Neural crest cell (in vitro differentiated cells): ENCODE results near the gene LAMB4. TPM values are rescaled to one million over a fixed set of nuclear protein-coding genes. Genes with fewer than 3 reads are reported as not detected.

ENCODE experiments used
- DNase-seq: peaks from one replicate; pipeline ENCODE4 v3.0.0; 2021; ENCODE audit warnings: low read depth, mixed read lengths, low spot score
- H3K27ac Mint-ChIP-seq: one replicate; pipeline ENCODE4 v1.8.0; 2021; ENCODE audit warnings: mild to moderate bottlenecking, mixed read lengths; ENCODE audit not compliant: unreplicated experiment
- H3K27me3 Mint-ChIP-seq: 2 replicates; pipeline ENCODE4 v1.8.0; 2021; ENCODE audit warnings: low read depth, mild to moderate bottlenecking, mixed read lengths
- H3K36me3 Mint-ChIP-seq: 2 replicates; pipeline ENCODE4 v1.8.0; 2021; ENCODE audit warnings: low read depth, mild to moderate bottlenecking, mixed read lengths
- H3K4me1 Mint-ChIP-seq: 2 replicates; pipeline ENCODE4 v1.8.0; 2021; ENCODE audit warnings: mixed read lengths
- H3K4me3 Mint-ChIP-seq: one replicate; pipeline ENCODE4 v1.8.0; 2021; ENCODE audit warnings: mild to moderate bottlenecking, mixed read lengths
- H3K9me3 Mint-ChIP-seq: 2 replicates; pipeline ENCODE4 v1.8.0; 2021; ENCODE audit warnings: mixed read lengths
- CTCF ChIP-seq: fragments of 200-600 bp; sonication (generic); conservative IDR thresholded peaks from 2 replicates; pipeline ENCODE4 v1.5.0; 2021; ENCODE audit warnings: antibody characterized with exemption, mild to moderate bottlenecking
- total RNA-seq: library from RNA; stranded (reverse); gene quantifications from 2 replicates; pipeline ENCODE4 v1.2.1, GENCODE V29; 2021

LAMB4 gene
- total RNA-seq, 1 donor from 2014 or later = 0.16 TPM

DNA sequence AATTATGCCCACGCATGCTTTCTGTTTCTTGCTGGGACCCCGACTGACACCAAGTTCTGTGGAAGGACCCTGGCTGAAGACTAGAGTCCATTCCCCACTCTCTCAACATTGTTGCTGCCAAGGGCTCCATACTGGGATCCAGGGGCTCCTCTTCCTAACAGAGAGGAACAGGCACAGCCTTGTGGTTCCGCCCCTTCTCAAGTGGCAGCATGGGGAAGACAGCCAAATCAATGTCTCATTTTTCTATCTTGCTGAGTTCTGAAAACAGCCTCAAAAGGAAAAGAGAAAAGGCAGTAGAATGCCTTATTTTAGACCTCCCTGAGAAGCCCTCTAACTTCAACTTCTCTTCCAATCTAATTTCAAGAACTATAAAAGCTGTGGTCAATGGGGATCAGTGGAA, 103.5 kb downstream of the LAMB4 start:
- no peak overlapping the region for H3K27ac Mint-ChIP-seq
- TF ChIP-seq CTCF = no peak
- no peaks in the 10 kb centered on the region for H3K9me3 Mint-ChIP-seq
- H3K4me3 Mint-ChIP-seq = no peak overlapping the region
- peaks cover 3% of the 10 kb centered on the region for H3K27me3 Mint-ChIP-seq
- H3K4me1 Mint-ChIP-seq = no peaks in the 10 kb centered on the region
- H3K36me3 Mint-ChIP-seq = no peaks in the 10 kb centered on the region
- DNase-seq = no peak

- Mint-ChIP-seq H3K4me3 (no peak overlapping the region), H3K4me1 (no peaks in the 10 kb centered on the region), H3K36me3 (no peaks in the 10 kb centered on the region), H3K27me3 (peaks cover 3% of the 10 kb centered on the region), H3K9me3 (no peaks in the 10 kb centered on the region), H3K27ac (no peak overlapping the region)
- TF ChIP-seq CTCF = no peak
- DNase-seq = no peak
Measured at GRCh38 chr7:108026116-108026515, 104.0 kb downstream of the LAMB4 start.

- Mint-ChIP-seq H3K36me3 (no peaks in the 10 kb centered on the region), H3K9me3 (peaks cover 2% of the 10 kb centered on the region), H3K27ac (no peak overlapping the region), H3K4me3 (no peak overlapping the region), H3K4me1 (no peaks in the 10 kb centered on the region), H3K27me3 (peaks cover 3% of the 10 kb centered on the region)
- no peak for DNase-seq
- TF ChIP-seq CTCF = no peak
Measured at GRCh38 chr7:108024538-108024937, 105.6 kb downstream of the LAMB4 start.

- no peak for DNase-seq
- Mint-ChIP-seq H3K4me3 (no peak overlapping the region), H3K9me3 (peaks cover 2% of the 10 kb centered on the region), H3K27me3 (peaks cover 3% of the 10 kb centered on the region), H3K4me1 (peaks cover 5% of the 10 kb centered on the region), H3K36me3 (no peaks in the 10 kb centered on the region), H3K27ac (no peak overlapping the region)
- no peak for TF ChIP-seq CTCF
Measured at GRCh38 chr7:108020585-108020984, 109.6 kb downstream of the LAMB4 start.

DNA sequence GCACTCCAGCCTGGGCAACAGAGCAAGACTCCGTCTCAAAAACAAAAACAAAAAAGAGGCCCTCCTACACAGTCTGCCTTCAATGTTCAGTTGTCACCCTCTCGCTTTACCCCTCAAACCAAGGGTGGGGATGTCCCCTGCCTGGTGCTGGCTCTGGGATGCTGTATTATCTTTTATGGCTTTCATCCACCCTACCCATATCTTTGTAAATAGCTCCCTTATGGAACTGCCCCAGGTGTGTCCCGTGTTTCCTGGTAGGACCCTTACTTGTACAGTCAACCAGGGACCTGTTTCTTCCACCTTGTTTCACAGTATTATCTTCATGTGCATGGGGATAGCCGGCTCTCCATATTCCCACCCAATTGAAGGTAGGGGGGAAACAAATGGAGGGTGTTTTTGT, 111.5 kb downstream of the LAMB4 start:
- Mint-ChIP-seq H3K4me3 (no peak overlapping the region), H3K9me3 (peaks cover 2% of the 10 kb centered on the region), H3K27me3 (no peaks in the 10 kb centered on the region), H3K4me1 (peaks cover 5% of the 10 kb centered on the region), H3K27ac (no peak overlapping the region), H3K36me3 (no peaks in the 10 kb centered on the region)
- DNase-seq = no peak
- no peak for TF ChIP-seq CTCF

- no peaks in the 10 kb centered on the region for H3K27me3 Mint-ChIP-seq
- H3K36me3 Mint-ChIP-seq = no peaks in the 10 kb centered on the region
- no peak overlapping the region for H3K27ac Mint-ChIP-seq
- TF ChIP-seq CTCF = no peak
- H3K4me3 Mint-ChIP-seq = no peak overlapping the region
- H3K4me1 Mint-ChIP-seq = peaks cover 5% of the 10 kb centered on the region
- peaks cover 2% of the 10 kb centered on the region for H3K9me3 Mint-ChIP-seq
- no peak for DNase-seq
Measured at GRCh38 chr7:108017776-108018151, 112.4 kb downstream of the LAMB4 start.
